Inflammatory macrophage treated with lipopolysaccharide for 1 hour (primary cell): ENCODE results near the gene NPBWR2.

Experiments used
- DNase-seq, 2 donors: peaks; one replicate each; pipeline ENCODE4 v3.0.0-alpha.2; 2020 to 2022

NPBWR2 gene

GRCh38 chr20:64055893-64056638 is 51.3 kb downstream of the NPBWR2 start:
- DNase-seq: no peak

DNA sequence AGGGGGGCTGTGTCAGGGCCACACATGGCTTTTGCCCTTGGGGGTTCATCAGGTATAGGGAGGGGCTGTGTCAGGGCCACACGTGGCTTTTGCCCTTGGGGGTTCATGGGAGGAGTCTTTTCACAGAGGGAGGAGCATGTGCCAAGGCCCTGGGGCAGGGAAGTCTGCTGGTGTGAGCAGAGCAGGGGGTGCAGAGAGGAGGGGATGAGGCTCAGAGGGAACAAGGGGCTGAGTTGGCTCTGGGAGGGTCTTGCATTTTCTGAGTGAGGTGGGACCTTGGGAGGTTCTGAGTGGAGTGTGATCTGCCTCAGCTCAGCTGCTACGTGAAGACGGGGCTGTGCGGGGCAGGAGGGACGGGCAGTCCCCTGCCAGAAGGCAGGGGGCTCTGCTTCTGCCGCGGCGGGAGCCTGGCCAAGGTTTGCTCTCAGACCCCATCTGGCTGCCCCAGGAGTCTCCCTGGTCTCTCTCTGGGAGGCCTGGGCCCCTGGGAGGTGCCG is 51.9 kb downstream of the NPBWR2 start:
- no peak for DNase-seq

DNA sequence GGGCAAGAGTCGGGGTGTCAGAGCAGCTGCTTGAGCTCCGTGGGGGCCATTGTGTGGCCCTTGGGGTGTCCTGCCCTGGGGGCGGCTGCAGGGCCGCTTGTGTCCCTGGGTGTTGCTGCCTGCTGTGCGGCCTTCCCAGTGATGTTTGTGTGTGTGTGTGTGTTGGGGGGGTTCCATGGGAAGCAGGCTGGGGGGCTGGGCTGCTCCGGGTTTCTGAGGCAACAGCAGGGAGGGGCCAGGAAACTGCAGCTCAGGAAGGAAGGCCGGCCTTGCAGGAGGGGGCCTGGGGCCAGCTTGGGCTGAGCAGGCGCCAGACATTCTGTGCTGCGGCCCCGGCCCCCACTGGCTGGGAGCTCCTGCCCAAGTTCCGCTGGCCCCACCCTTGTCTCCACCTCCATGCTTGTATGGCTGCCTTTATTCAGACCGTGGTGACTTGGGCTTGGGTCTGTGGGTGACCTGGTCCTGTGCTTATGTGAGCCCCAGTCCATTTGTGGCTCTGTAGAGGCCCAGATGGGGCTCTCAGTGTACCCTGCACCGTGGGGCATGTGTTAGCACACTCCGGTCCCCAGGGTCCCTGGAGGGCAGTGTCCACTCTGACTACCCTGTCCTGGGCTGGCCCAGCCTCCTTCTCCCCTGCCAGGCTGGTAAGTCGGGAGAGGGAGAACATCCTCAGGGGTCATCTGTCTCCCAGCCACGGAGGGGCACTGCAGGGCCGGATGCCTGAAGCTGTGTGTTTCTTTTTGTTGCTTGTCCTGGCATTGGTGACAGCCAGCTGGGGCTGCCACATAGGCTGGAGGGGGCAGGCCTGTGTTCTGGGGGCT is 53.3 kb downstream of the NPBWR2 start:
- DNase-seq: no peak
